HEK293 (cell line): Measurements from ENCODE around the gene SREBF1.
A peak's percentile ranks its signal among the peaks of the same experiment; 100 is the strongest.

Experiments
- CTCF ChIA-PET: fragments of 350-600 bp; formaldehyde crosslinking; extraction: SDS; loops from one replicate; lab custom pipeline; 2021; ENCODE audit warnings: antibody characterized with exemption; lab: Yijun Ruan, JAX
- POLR2A ChIA-PET: fragments of 300-600 bp; formaldehyde crosslinking; extraction: SDS; loops from one replicate; lab custom pipeline; 2020; ENCODE audit warnings: antibody characterized with exemption, inconsistent platforms; lab: Yijun Ruan, JAX
- H3K27ac ChIP-seq: fragments of 200-500 bp; sonication (Bioruptor generic); 2 replicates; pipeline ENCODE4 v1.5.1; 2014; ENCODE audit warnings: low read depth, low read length, control low read depth, inconsistent platforms; ENCODE audit errors: extremely low read depth
- H3K36me3 ChIP-seq, 2 experiments: fragments of 200-500 bp in 1 of 2; sonication (Bioruptor generic) in 1 of 2; 1 replicate in 1 of 2; 2 replicates in 1 of 2; pipeline ENCODE4 v1.5.1; 2014 to 2017; ENCODE audit warnings: inconsistent platforms in 2 of 2, low read length in 2 of 2; ENCODE audit not compliant: control insufficient read depth in 2 of 2, insufficient read depth in 1 of 2
- H3K4me1 ChIP-seq: fragments of 200-500 bp; sonication (Bioruptor generic); 2 replicates; pipeline ENCODE4 v1.5.1; 2014; ENCODE audit warnings: mild to moderate bottlenecking, low read length, inconsistent platforms; ENCODE audit not compliant: control insufficient read depth, insufficient read depth
- H3K4me3 ChIP-seq: 2 replicates; pipeline ENCODE4 v1.5.1; 2011; ENCODE audit warnings: low read depth, mild to moderate bottlenecking, control low read depth, low read length, moderate library complexity
- H3K9me3 ChIP-seq: fragments of 200-500 bp; sonication (Bioruptor generic); 2 replicates; pipeline ENCODE4 v1.5.1; 2014; ENCODE audit warnings: low read depth, low read length, inconsistent platforms; ENCODE audit not compliant: control insufficient read depth, insufficient read depth
- KLF1 ChIP-seq: fragments of 450-650 bp; formaldehyde crosslinking; IDR thresholded peaks from 2 replicates; pipeline ENCODE4 v1.5.1; 2016; ENCODE audit warnings: missing biosample characterization, missing genetic modification characterization
- KLF8 ChIP-seq: fragments of 450-650 bp; formaldehyde crosslinking; IDR thresholded peaks from 2 replicates; pipeline ENCODE4 v1.5.1; 2016; ENCODE audit warnings: missing biosample characterization, missing genetic modification characterization
- MEIS1 ChIP-seq: sonication (generic); formaldehyde crosslinking; IDR thresholded peaks from 2 replicates; pipeline ENCODE4 v1.8.1; 2022; ENCODE audit warnings: missing genetic modification reagents, mild to moderate bottlenecking, borderline replicate concordance
- MZF1 ChIP-seq: fragments of 450-650 bp; formaldehyde crosslinking; IDR thresholded peaks from 2 replicates; pipeline ENCODE4 v1.5.1; 2017; ENCODE audit warnings: missing biosample characterization, missing genetic modification characterization, borderline replicate concordance
- PRDM1 ChIP-seq: fragments of 450-650 bp; formaldehyde crosslinking; IDR thresholded peaks from 2 replicates; pipeline ENCODE4; 2016; ENCODE audit warnings: missing biosample characterization, missing genetic modification characterization
- SCRT1 ChIP-seq: fragments of 450-650 bp; formaldehyde crosslinking; IDR thresholded peaks from 2 replicates; pipeline ENCODE4 v1.5.1; 2016; ENCODE audit warnings: missing biosample characterization, missing genetic modification characterization, borderline replicate concordance
- SCRT2 ChIP-seq: fragments of 450-650 bp; formaldehyde crosslinking; IDR thresholded peaks from 2 replicates; pipeline ENCODE4 v1.5.1; 2016; ENCODE audit warnings: missing biosample characterization, missing genetic modification characterization
- SP2 ChIP-seq: fragments of 450-650 bp; formaldehyde crosslinking; IDR thresholded peaks from 2 replicates; pipeline ENCODE4 v1.5.1; 2016; ENCODE audit warnings: missing biosample characterization, missing genetic modification characterization
- ZBTB17 ChIP-seq: fragments of 450-650 bp; formaldehyde crosslinking; IDR thresholded peaks from 2 replicates; pipeline ENCODE4 v1.5.1; 2016; ENCODE audit warnings: missing biosample characterization, missing genetic modification characterization
- ZIC2 ChIP-seq: fragments of 450-650 bp; formaldehyde crosslinking; IDR thresholded peaks from 2 replicates; pipeline ENCODE4 v1.5.1; 2016; ENCODE audit warnings: missing biosample characterization, missing genetic modification characterization
- ZNF112 ChIP-seq: fragments of 450-650 bp; formaldehyde crosslinking; IDR thresholded peaks from 2 replicates; pipeline ENCODE4 v1.5.0; 2017; ENCODE audit warnings: missing biosample characterization, missing genetic modification characterization
- ZNF138 ChIP-seq: fragments of 450-650 bp; formaldehyde crosslinking; IDR thresholded peaks from 2 replicates; pipeline ENCODE4 v1.5.1; 2016; ENCODE audit warnings: missing biosample characterization, missing genetic modification characterization, borderline replicate concordance
- ZNF146 ChIP-seq: fragments of 450-650 bp; formaldehyde crosslinking; IDR thresholded peaks from 2 replicates; pipeline ENCODE4 v1.5.1; 2016; ENCODE audit warnings: missing biosample characterization, missing genetic modification characterization
- ZNF423 ChIP-seq: fragments of 450-650 bp; formaldehyde crosslinking; IDR thresholded peaks from 2 replicates; pipeline ENCODE4 v1.5.1; 2016; ENCODE audit warnings: missing biosample characterization, missing genetic modification characterization
- ZNF621 ChIP-seq: fragments of 450-650 bp; formaldehyde crosslinking; IDR thresholded peaks from 2 replicates; pipeline ENCODE4 v1.5.1; 2017; ENCODE audit warnings: missing biosample characterization, missing genetic modification characterization
- ZNF654 ChIP-seq: fragments of 450-650 bp; formaldehyde crosslinking; IDR thresholded peaks from 2 replicates; pipeline ENCODE4 v1.5.1; 2016; ENCODE audit warnings: low read depth, missing biosample characterization, missing genetic modification characterization
- ZSCAN30 ChIP-seq: fragments of 450-650 bp; IDR thresholded peaks from 2 replicates; pipeline ENCODE4 v1.5.1; 2018; ENCODE audit warnings: missing biosample characterization, mild to moderate bottlenecking, missing genetic modification characterization, moderate library complexity
- TF ChIP-seq, protein P1 (sequence below): fragments of 450-650 bp; formaldehyde crosslinking; IDR thresholded peaks from 2 replicates; pipeline ENCODE4 v1.5.1; 2016; ENCODE audit warnings: missing biosample characterization, missing genetic modification characterization, borderline replicate concordance
- TF ChIP-seq, protein P2 (sequence below): fragments of 450-650 bp; formaldehyde crosslinking; IDR thresholded peaks from 2 replicates; pipeline ENCODE4 v1.5.1; 2016; ENCODE audit warnings: missing biosample characterization, missing genetic modification characterization
- TF ChIP-seq, protein P3 (sequence below): fragments of 450-650 bp; formaldehyde crosslinking; IDR thresholded peaks from 2 replicates; pipeline ENCODE4 v1.5.1; 2016; ENCODE audit warnings: missing biosample characterization, missing genetic modification characterization
- TF ChIP-seq, protein P4 (sequence below): fragments of 450-650 bp; formaldehyde crosslinking; IDR thresholded peaks from 2 replicates; pipeline ENCODE4 v1.5.1; 2016; ENCODE audit warnings: missing biosample characterization, missing genetic modification characterization
- TF ChIP-seq, protein P5 (sequence below): fragments of 450-650 bp; formaldehyde crosslinking; IDR thresholded peaks from 2 replicates; pipeline ENCODE4 v1.5.1; 2016; ENCODE audit warnings: missing biosample characterization, missing genetic modification characterization
- TF ChIP-seq, protein P6 (sequence below): fragments of 450-650 bp; IDR thresholded peaks from 2 replicates; pipeline ENCODE4 v1.5.1; 2018; ENCODE audit warnings: missing biosample characterization, mild to moderate bottlenecking, missing genetic modification characterization

The SREBF1 gene

DNA sequence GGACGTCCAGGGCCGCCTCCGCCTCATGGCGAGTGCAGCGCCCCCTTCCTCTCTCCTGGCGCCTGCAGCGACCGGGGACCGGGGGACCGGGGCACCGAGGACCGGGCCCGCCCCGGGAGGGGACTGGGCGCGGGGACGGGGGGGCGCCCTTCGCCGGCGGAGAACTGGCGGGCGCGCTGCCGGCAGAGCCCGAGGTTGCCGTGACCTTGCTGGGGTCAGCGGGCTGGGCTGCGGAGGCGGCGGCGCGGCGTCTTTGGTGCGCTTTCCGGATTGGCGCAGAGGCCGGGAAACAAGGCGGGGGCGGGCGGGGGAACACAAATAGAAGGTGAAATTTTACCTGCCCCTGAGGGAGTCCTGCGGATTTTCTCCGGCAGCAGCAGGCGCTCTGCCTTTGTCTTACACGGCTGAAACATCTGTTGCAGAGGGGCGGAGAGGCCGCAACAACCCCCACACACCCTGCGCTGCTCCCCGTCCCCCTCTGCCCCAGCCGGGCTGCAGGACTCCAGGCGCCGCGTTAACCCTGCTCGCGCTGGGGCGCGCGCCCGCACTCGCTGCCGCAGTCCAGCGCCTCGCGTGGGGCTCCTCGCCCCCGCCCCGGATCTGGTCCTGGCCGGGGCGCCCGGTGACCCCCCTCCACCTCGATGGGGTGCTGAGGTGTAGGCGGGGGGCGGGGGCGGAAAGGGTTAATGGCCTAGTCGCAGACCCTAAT is 53.5 kb downstream of the SREBF1 start:
- POLR2A ChIA-PET = interaction anchor here (1.1 to 2.9 kb wide), 2 partner anchors 9 to 53 kb away, joined by 3 to 16 read pairs (median 7); partner anchors contain the start of gene SREBF1
- TF ChIP-seq, protein P1, sequence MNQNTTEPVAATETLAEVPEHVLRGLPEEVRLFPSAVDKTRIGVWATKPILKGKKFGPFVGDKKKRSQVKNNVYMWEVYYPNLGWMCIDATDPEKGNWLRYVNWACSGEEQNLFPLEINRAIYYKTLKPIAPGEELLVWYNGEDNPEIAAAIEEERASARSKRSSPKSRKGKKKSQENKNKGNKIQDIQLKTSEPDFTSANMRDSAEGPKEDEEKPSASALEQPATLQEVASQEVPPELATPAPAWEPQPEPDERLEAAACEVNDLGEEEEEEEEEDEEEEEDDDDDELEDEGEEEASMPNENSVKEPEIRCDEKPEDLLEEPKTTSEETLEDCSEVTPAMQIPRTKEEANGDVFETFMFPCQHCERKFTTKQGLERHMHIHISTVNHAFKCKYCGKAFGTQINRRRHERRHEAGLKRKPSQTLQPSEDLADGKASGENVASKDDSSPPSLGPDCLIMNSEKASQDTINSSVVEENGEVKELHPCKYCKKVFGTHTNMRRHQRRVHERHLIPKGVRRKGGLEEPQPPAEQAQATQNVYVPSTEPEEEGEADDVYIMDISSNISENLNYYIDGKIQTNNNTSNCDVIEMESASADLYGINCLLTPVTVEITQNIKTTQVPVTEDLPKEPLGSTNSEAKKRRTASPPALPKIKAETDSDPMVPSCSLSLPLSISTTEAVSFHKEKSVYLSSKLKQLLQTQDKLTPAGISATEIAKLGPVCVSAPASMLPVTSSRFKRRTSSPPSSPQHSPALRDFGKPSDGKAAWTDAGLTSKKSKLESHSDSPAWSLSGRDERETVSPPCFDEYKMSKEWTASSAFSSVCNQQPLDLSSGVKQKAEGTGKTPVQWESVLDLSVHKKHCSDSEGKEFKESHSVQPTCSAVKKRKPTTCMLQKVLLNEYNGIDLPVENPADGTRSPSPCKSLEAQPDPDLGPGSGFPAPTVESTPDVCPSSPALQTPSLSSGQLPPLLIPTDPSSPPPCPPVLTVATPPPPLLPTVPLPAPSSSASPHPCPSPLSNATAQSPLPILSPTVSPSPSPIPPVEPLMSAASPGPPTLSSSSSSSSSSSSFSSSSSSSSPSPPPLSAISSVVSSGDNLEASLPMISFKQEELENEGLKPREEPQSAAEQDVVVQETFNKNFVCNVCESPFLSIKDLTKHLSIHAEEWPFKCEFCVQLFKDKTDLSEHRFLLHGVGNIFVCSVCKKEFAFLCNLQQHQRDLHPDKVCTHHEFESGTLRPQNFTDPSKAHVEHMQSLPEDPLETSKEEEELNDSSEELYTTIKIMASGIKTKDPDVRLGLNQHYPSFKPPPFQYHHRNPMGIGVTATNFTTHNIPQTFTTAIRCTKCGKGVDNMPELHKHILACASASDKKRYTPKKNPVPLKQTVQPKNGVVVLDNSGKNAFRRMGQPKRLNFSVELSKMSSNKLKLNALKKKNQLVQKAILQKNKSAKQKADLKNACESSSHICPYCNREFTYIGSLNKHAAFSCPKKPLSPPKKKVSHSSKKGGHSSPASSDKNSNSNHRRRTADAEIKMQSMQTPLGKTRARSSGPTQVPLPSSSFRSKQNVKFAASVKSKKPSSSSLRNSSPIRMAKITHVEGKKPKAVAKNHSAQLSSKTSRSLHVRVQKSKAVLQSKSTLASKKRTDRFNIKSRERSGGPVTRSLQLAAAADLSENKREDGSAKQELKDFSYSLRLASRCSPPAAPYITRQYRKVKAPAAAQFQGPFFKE (tag by site-specific recombination) = no peak
- TF ChIP-seq ZNF138 (tag by site-specific recombination) (no peak), ZSCAN30 (peak; percentile 31; the same call in 1 of the 2 replicates), KLF1 (tag by site-specific recombination) (peak; percentile 80), ZBTB17 (no peak), ZNF621 (no peak), SCRT2 (peak; percentile 93), ZIC2 (no peak), ZNF112 (tag by site-specific recombination) (no peak), KLF8 (tag by site-specific recombination) (peak; percentile 62), ZNF654 (tag by site-specific recombination) (no peak), MZF1 (tag by site-specific recombination) (no peak), PRDM1 (0 out of 2 replicates have a peak, but pooled peaks have one; percentile 7), SP2 (tag by site-specific recombination) (peak; percentile 44), ZNF423 (tag by site-specific recombination) (0 out of 2 replicates have a peak, but pooled peaks have one; percentile 14), SCRT1 (peak; percentile 32; the same call in 1 of the 2 replicates), MEIS1 (CRISPR knock-in tag) (no peak), ZNF146 (tag by site-specific recombination) (no peak)
- TF ChIP-seq, protein P2, sequence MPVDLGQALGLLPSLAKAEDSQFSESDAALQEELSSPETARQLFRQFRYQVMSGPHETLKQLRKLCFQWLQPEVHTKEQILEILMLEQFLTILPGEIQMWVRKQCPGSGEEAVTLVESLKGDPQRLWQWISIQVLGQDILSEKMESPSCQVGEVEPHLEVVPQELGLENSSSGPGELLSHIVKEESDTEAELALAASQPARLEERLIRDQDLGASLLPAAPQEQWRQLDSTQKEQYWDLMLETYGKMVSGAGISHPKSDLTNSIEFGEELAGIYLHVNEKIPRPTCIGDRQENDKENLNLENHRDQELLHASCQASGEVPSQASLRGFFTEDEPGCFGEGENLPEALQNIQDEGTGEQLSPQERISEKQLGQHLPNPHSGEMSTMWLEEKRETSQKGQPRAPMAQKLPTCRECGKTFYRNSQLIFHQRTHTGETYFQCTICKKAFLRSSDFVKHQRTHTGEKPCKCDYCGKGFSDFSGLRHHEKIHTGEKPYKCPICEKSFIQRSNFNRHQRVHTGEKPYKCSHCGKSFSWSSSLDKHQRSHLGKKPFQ (tag by site-specific recombination) = no peak
- TF ChIP-seq, protein P3, sequence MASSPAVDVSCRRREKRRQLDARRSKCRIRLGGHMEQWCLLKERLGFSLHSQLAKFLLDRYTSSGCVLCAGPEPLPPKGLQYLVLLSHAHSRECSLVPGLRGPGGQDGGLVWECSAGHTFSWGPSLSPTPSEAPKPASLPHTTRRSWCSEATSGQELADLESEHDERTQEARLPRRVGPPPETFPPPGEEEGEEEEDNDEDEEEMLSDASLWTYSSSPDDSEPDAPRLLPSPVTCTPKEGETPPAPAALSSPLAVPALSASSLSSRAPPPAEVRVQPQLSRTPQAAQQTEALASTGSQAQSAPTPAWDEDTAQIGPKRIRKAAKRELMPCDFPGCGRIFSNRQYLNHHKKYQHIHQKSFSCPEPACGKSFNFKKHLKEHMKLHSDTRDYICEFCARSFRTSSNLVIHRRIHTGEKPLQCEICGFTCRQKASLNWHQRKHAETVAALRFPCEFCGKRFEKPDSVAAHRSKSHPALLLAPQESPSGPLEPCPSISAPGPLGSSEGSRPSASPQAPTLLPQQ (tag by site-specific recombination) = no peak
- TF ChIP-seq, protein P4, sequence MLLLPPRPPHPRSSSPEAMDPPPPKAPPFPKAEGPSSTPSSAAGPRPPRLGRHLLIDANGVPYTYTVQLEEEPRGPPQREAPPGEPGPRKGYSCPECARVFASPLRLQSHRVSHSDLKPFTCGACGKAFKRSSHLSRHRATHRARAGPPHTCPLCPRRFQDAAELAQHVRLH = no peak
- TF ChIP-seq, protein P5, sequence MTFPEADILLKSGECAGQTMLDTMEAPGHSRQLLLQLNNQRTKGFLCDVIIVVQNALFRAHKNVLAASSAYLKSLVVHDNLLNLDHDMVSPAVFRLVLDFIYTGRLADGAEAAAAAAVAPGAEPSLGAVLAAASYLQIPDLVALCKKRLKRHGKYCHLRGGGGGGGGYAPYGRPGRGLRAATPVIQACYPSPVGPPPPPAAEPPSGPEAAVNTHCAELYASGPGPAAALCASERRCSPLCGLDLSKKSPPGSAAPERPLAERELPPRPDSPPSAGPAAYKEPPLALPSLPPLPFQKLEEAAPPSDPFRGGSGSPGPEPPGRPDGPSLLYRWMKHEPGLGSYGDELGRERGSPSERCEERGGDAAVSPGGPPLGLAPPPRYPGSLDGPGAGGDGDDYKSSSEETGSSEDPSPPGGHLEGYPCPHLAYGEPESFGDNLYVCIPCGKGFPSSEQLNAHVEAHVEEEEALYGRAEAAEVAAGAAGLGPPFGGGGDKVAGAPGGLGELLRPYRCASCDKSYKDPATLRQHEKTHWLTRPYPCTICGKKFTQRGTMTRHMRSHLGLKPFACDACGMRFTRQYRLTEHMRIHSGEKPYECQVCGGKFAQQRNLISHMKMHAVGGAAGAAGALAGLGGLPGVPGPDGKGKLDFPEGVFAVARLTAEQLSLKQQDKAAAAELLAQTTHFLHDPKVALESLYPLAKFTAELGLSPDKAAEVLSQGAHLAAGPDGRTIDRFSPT (tag by site-specific recombination) = no peak
- TF ChIP-seq, protein P6, sequence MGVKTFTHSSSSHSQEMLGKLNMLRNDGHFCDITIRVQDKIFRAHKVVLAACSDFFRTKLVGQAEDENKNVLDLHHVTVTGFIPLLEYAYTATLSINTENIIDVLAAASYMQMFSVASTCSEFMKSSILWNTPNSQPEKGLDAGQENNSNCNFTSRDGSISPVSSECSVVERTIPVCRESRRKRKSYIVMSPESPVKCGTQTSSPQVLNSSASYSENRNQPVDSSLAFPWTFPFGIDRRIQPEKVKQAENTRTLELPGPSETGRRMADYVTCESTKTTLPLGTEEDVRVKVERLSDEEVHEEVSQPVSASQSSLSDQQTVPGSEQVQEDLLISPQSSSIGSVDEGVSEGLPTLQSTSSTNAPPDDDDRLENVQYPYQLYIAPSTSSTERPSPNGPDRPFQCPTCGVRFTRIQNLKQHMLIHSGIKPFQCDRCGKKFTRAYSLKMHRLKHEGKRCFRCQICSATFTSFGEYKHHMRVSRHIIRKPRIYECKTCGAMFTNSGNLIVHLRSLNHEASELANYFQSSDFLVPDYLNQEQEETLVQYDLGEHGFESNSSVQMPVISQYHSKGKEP (tag by site-specific recombination) = 0 out of 2 replicates have a peak, but pooled peaks have one; percentile 38

More for the DNA sequence above, 53.5 kb downstream of the SREBF1 start:
- Histone ChIP-seq H3K27ac (peak overlapping the region; percentile 97), H3K4me3 (peak overlapping the region; percentile 38), H3K4me1 (peaks cover 39% of the 10 kb centered on the region), H3K9me3 (no peaks in the 10 kb centered on the region), H3K36me3 (peaks cover 0 to under 1% of the 10 kb centered on the region in 2 experiments; a peak in 1 of 3 replicates)
- CTCF ChIA-PET = interaction anchor here (0.6 to 2.4 kb wide), 5 partner anchors 24 to 137 kb away, joined by 3 to 6 read pairs (median 3); no protein-coding TSS in a partner anchor
